SK-N-SH (cell line): ENCODE data around the gene DBH.

Source experiments
- CTCF ChIP-seq: fragments of 200-600 bp; sonication (generic); IDR thresholded peaks from 2 replicates; pipeline ENCODE4 v1.6.1; 2017; ENCODE audit warnings: antibody characterized with exemption, mild to moderate bottlenecking, moderate library complexity
- FOXM1 ChIP-seq: IDR thresholded peaks from 2 replicates; pipeline ENCODE4 v1.4.0; 2012; ENCODE audit warnings: low read depth, mild to moderate bottlenecking
- MAX ChIP-seq: IDR thresholded peaks from 2 replicates; pipeline ENCODE4 v1.4.0; 2012; ENCODE audit warnings: low read depth
- MXI1 ChIP-seq: IDR thresholded peaks from 2 replicates; pipeline ENCODE4 v1.6.1; 2012; ENCODE audit warnings: mild to moderate bottlenecking, low read depth, low read length, improper control_type of control experiment
- PBX3 ChIP-seq: IDR thresholded peaks from 2 replicates; pipeline ENCODE4; 2012
- RCOR1 ChIP-seq: fragments of 150-350 bp; IDR thresholded peaks from 2 replicates; pipeline ENCODE4 v1.6.1; 2017; ENCODE audit warnings: antibody characterized with exemption, low read length
- REST ChIP-seq: IDR thresholded peaks from 2 replicates; pipeline ENCODE4 v1.6.1; 2012; ENCODE audit warnings: mild to moderate bottlenecking, low read depth, low read length, moderate library complexity
- RFX5 ChIP-seq: IDR thresholded peaks from 2 replicates; pipeline ENCODE4 v1.6.1; 2012; ENCODE audit warnings: mild to moderate bottlenecking, improper control_type of control experiment, low read length
- RXRA ChIP-seq: IDR thresholded peaks from 2 replicates; pipeline ENCODE4 v1.4.0; 2012; ENCODE audit warnings: low read depth, mild to moderate bottlenecking, borderline replicate concordance
- TAF1 ChIP-seq: IDR thresholded peaks from 2 replicates; pipeline ENCODE4 v1.6.1; 2012; ENCODE audit warnings: low read depth, mild to moderate bottlenecking, low read length, moderate library complexity, borderline replicate concordance
- YY1 ChIP-seq: IDR thresholded peaks from 2 replicates; pipeline ENCODE4 v1.4.0; 2012; ENCODE audit warnings: low read depth, mild to moderate bottlenecking
- ZBTB33 ChIP-seq: IDR thresholded peaks from 2 replicates; pipeline ENCODE4 v1.4.0; 2012; ENCODE audit warnings: low read depth, borderline replicate concordance

- TF ChIP-seq CTCF (no peak), YY1 (no peak), RXRA (no peak), MAX (no peak), ZBTB33 (no peak), REST (no peak), PBX3 (no peak), RCOR1 (no peak), RFX5 (no peak), FOXM1 (no peak), MXI1 (no peak), TAF1 (no peak)
These were observed 65.3 kb downstream of the DBH start for GRCh38 chr9:133701321-133701980.
